ENCODE measurements around the gene TMEM233. TPM values are rescaled to one million over a fixed set of nuclear protein-coding genes. Genes with fewer than 3 reads are reported as not detected.

Gene TMEM233
- total and polyA plus RNA-seq, 10 of the 15 experiments (the other 5 are each of a cell fraction or from before 2014, with no cell fraction given) = not detected

DNA sequence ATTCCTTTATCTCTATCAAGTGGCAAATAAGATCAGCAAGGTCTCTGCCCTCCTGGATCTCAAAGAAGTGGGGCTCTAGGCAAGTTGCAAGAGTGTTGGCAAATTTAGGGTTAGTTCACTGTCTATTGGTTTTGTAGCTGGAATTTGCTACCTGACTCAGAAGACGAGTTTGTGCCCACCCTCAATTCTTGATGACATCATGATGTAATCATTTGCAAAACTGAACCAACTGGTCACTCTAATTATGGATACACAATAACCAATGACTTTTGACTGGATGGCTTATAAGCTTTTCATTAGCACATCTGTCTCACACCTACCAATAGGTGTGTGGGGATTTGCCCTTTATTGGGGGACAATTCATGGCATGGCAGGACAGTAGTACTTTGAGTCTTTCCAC lies 4.6 kb downstream of the TMEM233 start (continued):
- TF ChIP-seq, protein P1, sequence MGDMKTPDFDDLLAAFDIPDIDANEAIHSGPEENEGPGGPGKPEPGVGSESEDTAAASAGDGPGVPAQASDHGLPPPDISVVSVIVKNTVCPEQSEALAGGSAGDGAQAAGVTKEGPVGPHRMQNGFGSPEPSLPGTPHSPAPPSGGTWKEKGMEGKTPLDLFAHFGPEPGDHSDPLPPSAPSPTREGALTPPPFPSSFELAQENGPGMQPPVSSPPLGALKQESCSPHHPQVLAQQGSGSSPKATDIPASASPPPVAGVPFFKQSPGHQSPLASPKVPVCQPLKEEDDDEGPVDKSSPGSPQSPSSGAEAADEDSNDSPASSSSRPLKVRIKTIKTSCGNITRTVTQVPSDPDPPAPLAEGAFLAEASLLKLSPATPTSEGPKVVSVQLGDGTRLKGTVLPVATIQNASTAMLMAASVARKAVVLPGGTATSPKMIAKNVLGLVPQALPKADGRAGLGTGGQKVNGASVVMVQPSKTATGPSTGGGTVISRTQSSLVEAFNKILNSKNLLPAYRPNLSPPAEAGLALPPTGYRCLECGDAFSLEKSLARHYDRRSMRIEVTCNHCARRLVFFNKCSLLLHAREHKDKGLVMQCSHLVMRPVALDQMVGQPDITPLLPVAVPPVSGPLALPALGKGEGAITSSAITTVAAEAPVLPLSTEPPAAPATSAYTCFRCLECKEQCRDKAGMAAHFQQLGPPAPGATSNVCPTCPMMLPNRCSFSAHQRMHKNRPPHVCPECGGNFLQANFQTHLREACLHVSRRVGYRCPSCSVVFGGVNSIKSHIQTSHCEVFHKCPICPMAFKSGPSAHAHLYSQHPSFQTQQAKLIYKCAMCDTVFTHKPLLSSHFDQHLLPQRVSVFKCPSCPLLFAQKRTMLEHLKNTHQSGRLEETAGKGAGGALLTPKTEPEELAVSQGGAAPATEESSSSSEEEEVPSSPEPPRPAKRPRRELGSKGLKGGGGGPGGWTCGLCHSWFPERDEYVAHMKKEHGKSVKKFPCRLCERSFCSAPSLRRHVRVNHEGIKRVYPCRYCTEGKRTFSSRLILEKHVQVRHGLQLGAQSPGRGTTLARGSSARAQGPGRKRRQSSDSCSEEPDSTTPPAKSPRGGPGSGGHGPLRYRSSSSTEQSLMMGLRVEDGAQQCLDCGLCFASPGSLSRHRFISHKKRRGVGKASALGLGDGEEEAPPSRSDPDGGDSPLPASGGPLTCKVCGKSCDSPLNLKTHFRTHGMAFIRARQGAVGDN (IDR thresholded peaks at IDR 0.05) = no peak
- TF ChIP-seq, protein P2, sequence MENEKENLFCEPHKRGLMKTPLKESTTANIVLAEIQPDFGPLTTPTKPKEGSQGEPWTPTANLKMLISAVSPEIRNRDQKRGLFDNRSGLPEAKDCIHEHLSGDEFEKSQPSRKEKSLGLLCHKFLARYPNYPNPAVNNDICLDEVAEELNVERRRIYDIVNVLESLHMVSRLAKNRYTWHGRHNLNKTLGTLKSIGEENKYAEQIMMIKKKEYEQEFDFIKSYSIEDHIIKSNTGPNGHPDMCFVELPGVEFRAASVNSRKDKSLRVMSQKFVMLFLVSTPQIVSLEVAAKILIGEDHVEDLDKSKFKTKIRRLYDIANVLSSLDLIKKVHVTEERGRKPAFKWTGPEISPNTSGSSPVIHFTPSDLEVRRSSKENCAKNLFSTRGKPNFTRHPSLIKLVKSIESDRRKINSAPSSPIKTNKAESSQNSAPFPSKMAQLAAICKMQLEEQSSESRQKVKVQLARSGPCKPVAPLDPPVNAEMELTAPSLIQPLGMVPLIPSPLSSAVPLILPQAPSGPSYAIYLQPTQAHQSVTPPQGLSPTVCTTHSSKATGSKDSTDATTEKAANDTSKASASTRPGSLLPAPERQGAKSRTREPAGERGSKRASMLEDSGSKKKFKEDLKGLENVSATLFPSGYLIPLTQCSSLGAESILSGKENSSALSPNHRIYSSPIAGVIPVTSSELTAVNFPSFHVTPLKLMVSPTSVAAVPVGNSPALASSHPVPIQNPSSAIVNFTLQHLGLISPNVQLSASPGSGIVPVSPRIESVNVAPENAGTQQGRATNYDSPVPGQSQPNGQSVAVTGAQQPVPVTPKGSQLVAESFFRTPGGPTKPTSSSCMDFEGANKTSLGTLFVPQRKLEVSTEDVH (IDR thresholded peaks at IDR 0.05; ENCODE audit: low read depth, partially characterized antibody) = no peak
- no peak for TF ChIP-seq NFIC (IDR thresholded peaks at IDR 0.05; ENCODE audit: low read depth, low read length)

DNA sequence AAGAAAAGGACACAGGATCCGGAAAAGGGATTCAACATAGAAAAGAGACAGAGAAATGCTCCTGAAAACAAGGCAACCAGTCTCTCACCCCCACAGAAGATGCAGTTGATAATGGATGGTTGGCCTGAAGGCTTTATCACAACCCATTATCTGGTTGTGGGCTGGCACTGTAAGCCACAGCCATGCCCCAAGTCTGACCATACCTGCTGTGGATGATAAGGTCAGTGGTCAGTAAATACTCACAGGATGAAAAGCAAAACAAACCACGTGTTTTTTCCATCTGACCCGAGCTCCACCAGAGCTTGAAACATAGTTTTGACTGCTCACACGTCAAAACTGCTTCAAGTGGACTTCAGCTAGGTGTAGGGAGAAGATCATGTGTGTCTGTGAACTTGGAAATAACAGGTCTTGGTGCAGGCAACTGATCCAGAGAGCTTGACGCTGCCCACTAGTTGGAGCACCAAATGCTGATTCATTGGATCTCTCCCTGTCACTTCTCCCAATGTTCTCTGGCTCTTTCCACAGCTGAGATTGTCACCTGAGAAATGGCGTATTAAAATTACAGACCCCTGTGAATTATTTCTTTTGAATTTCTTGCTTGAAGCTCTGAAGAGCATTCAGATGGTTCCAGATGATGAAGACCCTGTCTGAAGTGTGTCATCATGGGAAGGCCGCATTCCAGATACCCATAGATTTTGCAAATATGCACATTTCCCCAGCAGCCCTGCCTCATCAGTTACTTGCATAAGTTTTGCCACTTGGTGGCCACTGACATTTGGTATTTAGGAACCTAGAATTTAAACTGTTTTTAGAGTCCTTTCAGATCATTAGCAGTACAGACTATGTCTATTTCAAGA lies 8.5 kb downstream of the TMEM233 start:
- intact Hi-C loops (cut with micrococcal nuclease; ENCODE audit: unreplicated experiment) = no loop called here
- CTCF ChIA-PET = interaction anchor here (1.4 kb wide), 1 partner anchor 9 kb away, joined by 3 read pairs; no protein-coding TSS in a partner anchor
- TF ChIP-seq RB1 (IDR thresholded peaks at IDR 0.05; ENCODE audit: borderline replicate concordance) (no peak), ZSCAN29 (IDR thresholded peaks at IDR 0.05) (no peak), NR2F1 (conservative IDR thresholded peaks at IDR 0.05) (no peak), KDM1A (IDR thresholded peaks at IDR 0.05; ENCODE audit: borderline replicate concordance) (no peak), SP1 (IDR thresholded peaks at IDR 0.05; ENCODE audit: low read depth, low read length) (no peak)
- TF ChIP-seq, protein P3, sequence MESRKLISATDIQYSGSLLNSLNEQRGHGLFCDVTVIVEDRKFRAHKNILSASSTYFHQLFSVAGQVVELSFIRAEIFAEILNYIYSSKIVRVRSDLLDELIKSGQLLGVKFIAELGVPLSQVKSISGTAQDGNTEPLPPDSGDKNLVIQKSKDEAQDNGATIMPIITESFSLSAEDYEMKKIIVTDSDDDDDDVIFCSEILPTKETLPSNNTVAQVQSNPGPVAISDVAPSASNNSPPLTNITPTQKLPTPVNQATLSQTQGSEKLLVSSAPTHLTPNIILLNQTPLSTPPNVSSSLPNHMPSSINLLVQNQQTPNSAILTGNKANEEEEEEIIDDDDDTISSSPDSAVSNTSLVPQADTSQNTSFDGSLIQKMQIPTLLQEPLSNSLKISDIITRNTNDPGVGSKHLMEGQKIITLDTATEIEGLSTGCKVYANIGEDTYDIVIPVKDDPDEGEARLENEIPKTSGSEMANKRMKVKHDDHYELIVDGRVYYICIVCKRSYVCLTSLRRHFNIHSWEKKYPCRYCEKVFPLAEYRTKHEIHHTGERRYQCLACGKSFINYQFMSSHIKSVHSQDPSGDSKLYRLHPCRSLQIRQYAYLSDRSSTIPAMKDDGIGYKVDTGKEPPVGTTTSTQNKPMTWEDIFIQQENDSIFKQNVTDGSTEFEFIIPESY (IDR thresholded peaks at IDR 0.05) = no peak
- TF ChIP-seq, protein P4, sequence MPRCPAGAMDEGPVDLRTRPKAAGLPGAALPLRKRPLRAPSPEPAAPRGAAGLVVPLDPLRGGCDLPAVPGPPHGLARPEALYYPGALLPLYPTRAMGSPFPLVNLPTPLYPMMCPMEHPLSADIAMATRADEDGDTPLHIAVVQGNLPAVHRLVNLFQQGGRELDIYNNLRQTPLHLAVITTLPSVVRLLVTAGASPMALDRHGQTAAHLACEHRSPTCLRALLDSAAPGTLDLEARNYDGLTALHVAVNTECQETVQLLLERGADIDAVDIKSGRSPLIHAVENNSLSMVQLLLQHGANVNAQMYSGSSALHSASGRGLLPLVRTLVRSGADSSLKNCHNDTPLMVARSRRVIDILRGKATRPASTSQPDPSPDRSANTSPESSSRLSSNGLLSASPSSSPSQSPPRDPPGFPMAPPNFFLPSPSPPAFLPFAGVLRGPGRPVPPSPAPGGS (IDR thresholded peaks at IDR 0.05; ENCODE audit: borderline replicate concordance, insufficient read depth, low read depth, low read length, poor library complexity, severe bottlenecking) = no peak

More for the DNA sequence above, 8.5 kb downstream of the TMEM233 start:
- Histone ChIP-seq H3K36me3 (ENCODE audit: control insufficient read depth in 2 of 2, insufficient read depth in 2 of 2, low read length in 1 of 2) (no peaks in the 10 kb centered on the region), H3K79me2 (ENCODE audit: control insufficient read depth, insufficient read depth, low read length) (no peaks in the 10 kb centered on the region), H3K4me2 (ENCODE audit: control insufficient read depth, insufficient read depth) (no peak overlapping the region), H3K27me3 (replicated peaks in 1 of 2; ENCODE audit: control insufficient read depth in 2 of 2, insufficient read depth in 2 of 2, low read length in 1 of 2) (no peaks in the 10 kb centered on the region; a peak in 1 of 4 replicates), H3K27ac (ENCODE audit: control insufficient read depth, insufficient read depth) (no peak overlapping the region), H3K9ac (ENCODE audit: control insufficient read depth, insufficient read depth, low read length) (no peak overlapping the region), H2AFZ (ENCODE audit: control insufficient read depth, low read depth, low read length) (no peak overlapping the region), H3K4me3 (no peak overlapping the region), H4K20me1 (ENCODE audit: control insufficient read depth, insufficient read depth) (no peaks in the 10 kb centered on the region), H3K4me1 (ENCODE audit: control insufficient read depth, insufficient read depth, low read length) (no peaks in the 10 kb centered on the region), H3K9me3 (replicated peaks; ENCODE audit: control insufficient read depth, insufficient read depth, low read length) (no peaks in the 10 kb centered on the region)
- RAD21 ChIA-PET (ENCODE audit: unreplicated experiment) = no interaction called here
- SMC1A ChIA-PET (ENCODE audit: uncharacterized antibody, unreplicated experiment) = no interaction called here
- in situ Hi-C loops (cut with MboI) = no loop called here
- 24% methylated on average over 7 of the region's 7 CpGs for WGBS (ENCODE audit: insufficient coverage, insufficient replicate concordance, low lambda C conversion rate, missing lambda C conversion rate)
- BruUV-seq (replicated peaks) = no TSS peak
- FAIRE-seq = no peak
- POLR2A ChIA-PET = no interaction called here
- no peak for ATAC-seq
- DNase-seq (ENCODE audit: low read depth, low spot score) = no peak

Measured in GM12878 (cell line).